Measurements from ENCODE around the gene SLC2A11. TPM values are rescaled to one million over a fixed set of nuclear protein-coding genes. Genes with fewer than 3 reads are reported as not detected.

SLC2A11 gene
- total RNA-seq, 1 donor from 2014 or later = 2.1 TPM

GRCh38 chr22:23824476-23825245 is 33.0 kb upstream of the SLC2A11 start:
- Histone ChIP-seq H3K27me3 (ENCODE audit: control insufficient read depth in 3 of 3, insufficient read depth in 3 of 3, low read length in 3 of 3) (no peaks in the 10 kb centered on the region), H3K9ac (ENCODE audit: low read depth in 1 of 3, low read length in 3 of 3) (peak overlapping the region in 1 of 3 donors; percentile 8), H3K36me3 (ENCODE audit: control insufficient read depth in 3 of 3, insufficient read depth in 3 of 3, low read length in 3 of 3) (peaks cover 54 to 71% (median 63%) of the 10 kb centered on the region in 3 donors), H3K9me3 (ENCODE audit: control insufficient read depth in 3 of 3, low read length in 3 of 3) (no peaks in the 10 kb centered on the region), H3K4me1 (ENCODE audit: control insufficient read depth in 3 of 3, insufficient read depth in 3 of 3, low read length in 3 of 3) (peaks cover 29 to 43% (median 37%) of the 10 kb centered on the region in 3 donors), H3K4me3 (ENCODE audit: low read length in 3 of 3) (no peak overlapping the region), H3K27ac (ENCODE audit: low read depth, low read length) (no peak overlapping the region)

GRCh38 chr22:23825246-23825905 is 32.3 kb upstream of the SLC2A11 start:
- no peak overlapping the region for H3K9ac ChIP-seq (ENCODE audit: low read depth in 1 of 3, low read length in 3 of 3)
- no peak overlapping the region for H3K4me3 ChIP-seq (ENCODE audit: low read length in 3 of 3)
- peaks cover 36 to 44% (median 42%) of the 10 kb centered on the region in 3 donors for H3K4me1 ChIP-seq (ENCODE audit: control insufficient read depth in 3 of 3, insufficient read depth in 3 of 3, low read length in 3 of 3)
- no peaks in the 10 kb centered on the region for H3K9me3 ChIP-seq (ENCODE audit: control insufficient read depth in 3 of 3, low read length in 3 of 3)
- peaks cover 50 to 68% (median 60%) of the 10 kb centered on the region in 3 donors for H3K36me3 ChIP-seq (ENCODE audit: control insufficient read depth in 3 of 3, insufficient read depth in 3 of 3, low read length in 3 of 3)
- peak overlapping the region; percentile 30 for H3K27ac ChIP-seq (ENCODE audit: low read depth, low read length)
- H3K27me3 ChIP-seq (ENCODE audit: control insufficient read depth in 3 of 3, insufficient read depth in 3 of 3, low read length in 3 of 3) = no peaks in the 10 kb centered on the region

GRCh38 chr22:23826510-23827350 is 30.9 kb upstream of the SLC2A11 start:
- Histone ChIP-seq H3K9me3 (ENCODE audit: control insufficient read depth in 3 of 3, low read length in 3 of 3) (no peaks in the 10 kb centered on the region), H3K9ac (ENCODE audit: low read depth in 1 of 3, low read length in 3 of 3) (no peak overlapping the region), H3K4me1 (ENCODE audit: control insufficient read depth in 3 of 3, insufficient read depth in 3 of 3, low read length in 3 of 3) (peaks cover 40 to 51% (median 48%) of the 10 kb centered on the region in 3 donors), H3K4me3 (ENCODE audit: low read length in 3 of 3) (no peak overlapping the region), H3K27me3 (ENCODE audit: control insufficient read depth in 3 of 3, insufficient read depth in 3 of 3, low read length in 3 of 3) (no peaks in the 10 kb centered on the region), H3K36me3 (ENCODE audit: control insufficient read depth in 3 of 3, insufficient read depth in 3 of 3, low read length in 3 of 3) (peaks cover 43 to 59% (median 54%) of the 10 kb centered on the region in 3 donors), H3K27ac (ENCODE audit: low read depth, low read length) (peak overlapping the region; percentile 36)

- Histone ChIP-seq H3K27me3 (ENCODE audit: control insufficient read depth in 3 of 3, insufficient read depth in 3 of 3, low read length in 3 of 3) (no peaks in the 10 kb centered on the region), H3K27ac (ENCODE audit: low read depth, low read length) (peak overlapping the region; percentile 36), H3K9me3 (ENCODE audit: control insufficient read depth in 3 of 3, low read length in 3 of 3) (no peaks in the 10 kb centered on the region), H3K4me1 (ENCODE audit: control insufficient read depth in 3 of 3, insufficient read depth in 3 of 3, low read length in 3 of 3) (peaks cover 38 to 51% (median 50%) of the 10 kb centered on the region in 3 donors), H3K9ac (ENCODE audit: low read depth in 1 of 3, low read length in 3 of 3) (peak overlapping the region in 2 of 3 donors; percentile 3 to 28), H3K4me3 (ENCODE audit: low read length in 3 of 3) (no peak overlapping the region), H3K36me3 (ENCODE audit: control insufficient read depth in 3 of 3, insufficient read depth in 3 of 3, low read length in 3 of 3) (peaks cover 47 to 58% (median 51%) of the 10 kb centered on the region in 3 donors)
These were observed 30.2 kb upstream of the SLC2A11 start for GRCh38 chr22:23827351-23827995.

GRCh38 chr22:23828800-23829680 is 28.6 kb upstream of the SLC2A11 start:
- Histone ChIP-seq H3K9me3 (ENCODE audit: control insufficient read depth in 3 of 3, low read length in 3 of 3) (no peaks in the 10 kb centered on the region), H3K27ac (ENCODE audit: low read depth, low read length) (peak overlapping the region; percentile 83), H3K36me3 (ENCODE audit: control insufficient read depth in 3 of 3, insufficient read depth in 3 of 3, low read length in 3 of 3) (peaks cover 45 to 55% (median 48%) of the 10 kb centered on the region in 3 donors), H3K4me3 (ENCODE audit: low read length in 3 of 3) (peak overlapping the region in 2 of 3 donors; percentile 35 to 40), H3K9ac (ENCODE audit: low read depth in 1 of 3, low read length in 3 of 3) (peak overlapping the region in 2 of 3 donors; percentile 3 to 72), H3K4me1 (ENCODE audit: control insufficient read depth in 3 of 3, insufficient read depth in 3 of 3, low read length in 3 of 3) (peaks cover 41 to 56% (median 51%) of the 10 kb centered on the region in 3 donors), H3K27me3 (ENCODE audit: control insufficient read depth in 3 of 3, insufficient read depth in 3 of 3, low read length in 3 of 3) (no peaks in the 10 kb centered on the region)

GRCh38 chr22:23829845-23830372 is 27.8 kb upstream of the SLC2A11 start:
- no peaks in the 10 kb centered on the region for H3K27me3 ChIP-seq (ENCODE audit: control insufficient read depth in 3 of 3, insufficient read depth in 3 of 3, low read length in 3 of 3)
- H3K27ac ChIP-seq (ENCODE audit: low read depth, low read length) = peak overlapping the region; percentile 83
- no peak overlapping the region for H3K4me3 ChIP-seq (ENCODE audit: low read length in 3 of 3)
- H3K4me1 ChIP-seq (ENCODE audit: control insufficient read depth in 3 of 3, insufficient read depth in 3 of 3, low read length in 3 of 3) = peaks cover 48 to 63% (median 59%) of the 10 kb centered on the region in 3 donors
- peaks cover 39 to 46% (median 41%) of the 10 kb centered on the region in 3 donors for H3K36me3 ChIP-seq (ENCODE audit: control insufficient read depth in 3 of 3, insufficient read depth in 3 of 3, low read length in 3 of 3)
- no peak overlapping the region for H3K9ac ChIP-seq (ENCODE audit: low read depth in 1 of 3, low read length in 3 of 3)
- no peaks in the 10 kb centered on the region for H3K9me3 ChIP-seq (ENCODE audit: control insufficient read depth in 3 of 3, low read length in 3 of 3)

- Histone ChIP-seq H3K36me3 (ENCODE audit: control insufficient read depth in 3 of 3, insufficient read depth in 3 of 3, low read length in 3 of 3) (peaks cover 27 to 38% (median 30%) of the 10 kb centered on the region in 3 donors), H3K4me1 (ENCODE audit: control insufficient read depth in 3 of 3, insufficient read depth in 3 of 3, low read length in 3 of 3) (peaks cover 61 to 77% (median 73%) of the 10 kb centered on the region in 3 donors), H3K27ac (ENCODE audit: low read depth, low read length) (no peak overlapping the region)
These were observed 26.4 kb upstream of the SLC2A11 start for GRCh38 chr22:23831261-23831660.

GRCh38 chr22:23831781-23832180 is 25.9 kb upstream of the SLC2A11 start:
- peak overlapping the region in 1 of 3 donors; percentile 62 for H3K9ac ChIP-seq (ENCODE audit: low read depth in 1 of 3, low read length in 3 of 3)
- H3K27ac ChIP-seq (ENCODE audit: low read depth, low read length) = no peak overlapping the region
- peaks cover 65 to 81% (median 75%) of the 10 kb centered on the region in 3 donors for H3K4me1 ChIP-seq (ENCODE audit: control insufficient read depth in 3 of 3, insufficient read depth in 3 of 3, low read length in 3 of 3)
- H3K27me3 ChIP-seq (ENCODE audit: control insufficient read depth in 3 of 3, insufficient read depth in 3 of 3, low read length in 3 of 3) = no peaks in the 10 kb centered on the region
- peaks cover 22 to 35% (median 29%) of the 10 kb centered on the region in 3 donors for H3K36me3 ChIP-seq (ENCODE audit: control insufficient read depth in 3 of 3, insufficient read depth in 3 of 3, low read length in 3 of 3)
- no peak overlapping the region for H3K4me3 ChIP-seq (ENCODE audit: low read length in 3 of 3)
- H3K9me3 ChIP-seq (ENCODE audit: control insufficient read depth in 3 of 3, low read length in 3 of 3) = no peaks in the 10 kb centered on the region

More at GRCh38 chr22:23831261-23831660, 26.4 kb upstream of the SLC2A11 start:
- H3K9ac ChIP-seq (ENCODE audit: low read depth in 1 of 3, low read length in 3 of 3) = no peak overlapping the region
- H3K9me3 ChIP-seq (ENCODE audit: control insufficient read depth in 3 of 3, low read length in 3 of 3) = no peaks in the 10 kb centered on the region
- no peak overlapping the region for H3K4me3 ChIP-seq (ENCODE audit: low read length in 3 of 3)
- H3K27me3 ChIP-seq (ENCODE audit: control insufficient read depth in 3 of 3, insufficient read depth in 3 of 3, low read length in 3 of 3) = no peaks in the 10 kb centered on the region

Data from skeletal muscle tissue (tissue), 4 donors.